Activated naive CD8-positive, alpha-beta T cell treated with anti-CD3 and anti-CD28 coated beads for 36 hours (primary cell): Measurements from ENCODE around the gene FBXW12. TPM values are rescaled to one million over a fixed set of nuclear protein-coding genes. Genes with fewer than 3 reads are reported as not detected.

Source experiments
- DNase-seq: peaks from one replicate; pipeline ENCODE4 v3.0.0; 2021
- H3K27ac Mint-ChIP-seq: one replicate; pipeline ENCODE4 v1.8.0; 2022; ENCODE audit warnings: mild to moderate bottlenecking, moderate library complexity, mixed read lengths
- H3K27me3 Mint-ChIP-seq: one replicate; pipeline ENCODE4 v1.8.0; 2022; ENCODE audit warnings: mild to moderate bottlenecking, mixed read lengths
- H3K36me3 Mint-ChIP-seq: one replicate; pipeline ENCODE4 v1.8.0; 2021; ENCODE audit warnings: mild to moderate bottlenecking, mixed read lengths
- H3K4me1 Mint-ChIP-seq: one replicate; pipeline ENCODE4 v1.8.0; 2021; ENCODE audit warnings: mixed read lengths
- H3K4me3 Mint-ChIP-seq: one replicate; pipeline ENCODE4 v1.8.0; 2022; ENCODE audit warnings: mild to moderate bottlenecking, moderate library complexity, mixed read lengths
- H3K9me3 Mint-ChIP-seq: one replicate; pipeline ENCODE4 v1.8.0; 2022; ENCODE audit warnings: mixed read lengths
- total RNA-seq, 2 experiments: library from RNA; stranded (reverse); gene quantifications; one replicate each; pipeline ENCODE4 v1.2.3, GENCODE V29; 2021

FBXW12 gene
- total RNA-seq, 2 experiments from 2014 or later: not detected

DNA sequence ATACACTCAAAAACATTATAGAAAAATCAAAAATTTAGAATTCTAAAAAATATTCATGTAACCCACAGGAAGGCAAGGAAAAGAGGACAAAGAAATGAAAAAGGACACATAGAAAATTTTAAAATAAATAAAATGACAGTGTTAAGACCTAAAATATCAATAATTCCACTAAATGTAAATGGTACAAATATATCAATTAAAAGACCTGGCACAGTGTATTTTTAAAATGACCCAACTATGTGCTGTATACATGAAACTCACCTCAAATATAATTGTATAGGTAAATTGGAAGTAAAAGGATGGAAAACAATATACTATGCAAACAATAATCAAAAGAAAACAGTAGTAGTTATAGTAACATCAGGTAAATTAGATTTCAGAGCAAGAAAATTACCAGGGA lies 10.1 kb upstream of the FBXW12 start:
- DNase-seq: no peak
- Mint-ChIP-seq H3K27me3 (no peaks in the 10 kb centered on the region), H3K4me3 (no peak overlapping the region), H3K9me3 (peaks cover 15% of the 10 kb centered on the region), H3K36me3 (peaks cover 2% of the 10 kb centered on the region), H3K27ac (no peak overlapping the region), H3K4me1 (no peaks in the 10 kb centered on the region)

DNA sequence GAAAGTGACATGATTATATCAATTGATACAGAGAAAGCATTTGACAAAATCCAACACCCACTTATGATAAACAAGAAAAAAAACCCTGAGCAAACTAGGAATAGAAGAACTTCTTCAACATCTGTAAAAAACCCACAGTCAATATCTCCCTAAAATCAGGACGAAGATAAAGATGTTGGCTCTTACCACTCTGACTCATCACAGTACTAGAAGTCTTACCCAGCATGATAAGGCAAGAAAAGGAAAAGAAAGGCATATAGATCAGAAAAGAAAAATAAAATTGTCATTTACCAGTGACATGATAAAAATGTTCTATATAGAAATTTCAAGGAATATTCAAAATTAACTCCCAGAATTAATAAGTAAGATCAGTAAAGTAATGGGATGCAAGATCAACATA lies 7.2 kb upstream of the FBXW12 start:
- no peak overlapping the region for H3K27ac Mint-ChIP-seq
- H3K9me3 Mint-ChIP-seq: peaks cover 15% of the 10 kb centered on the region
- peaks cover 2% of the 10 kb centered on the region for H3K36me3 Mint-ChIP-seq
- peaks cover 4% of the 10 kb centered on the region for H3K4me1 Mint-ChIP-seq
- no peaks in the 10 kb centered on the region for H3K27me3 Mint-ChIP-seq
- H3K4me3 Mint-ChIP-seq: no peak overlapping the region
- no peak for DNase-seq

DNA sequence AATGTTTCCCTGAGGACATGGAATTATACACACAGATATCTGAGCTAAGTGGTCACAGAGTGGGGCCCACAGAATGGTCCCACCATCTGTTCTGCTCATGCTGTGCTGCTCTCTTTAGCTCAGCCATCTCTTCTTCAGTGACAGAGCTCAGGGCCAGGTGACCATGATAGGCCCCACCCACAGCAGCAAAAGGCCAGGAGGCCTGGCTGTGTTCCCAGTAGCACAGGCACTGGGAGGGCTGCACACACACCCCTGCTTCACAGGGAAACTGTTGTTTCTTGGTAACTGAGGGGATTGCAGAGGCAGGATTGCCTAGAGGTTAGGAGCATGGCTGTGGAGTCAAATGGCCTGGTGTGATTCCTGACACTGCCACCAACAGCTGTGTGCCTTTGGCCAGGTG lies 4.8 kb upstream of the FBXW12 start:
- H3K27me3 Mint-ChIP-seq: no peaks in the 10 kb centered on the region
- peaks cover 5% of the 10 kb centered on the region for H3K9me3 Mint-ChIP-seq
- peaks cover 4% of the 10 kb centered on the region for H3K4me1 Mint-ChIP-seq
- DNase-seq: no peak
- no peak overlapping the region for H3K27ac Mint-ChIP-seq
- H3K36me3 Mint-ChIP-seq: peaks cover 2% of the 10 kb centered on the region
- no peak overlapping the region for H3K4me3 Mint-ChIP-seq

DNA sequence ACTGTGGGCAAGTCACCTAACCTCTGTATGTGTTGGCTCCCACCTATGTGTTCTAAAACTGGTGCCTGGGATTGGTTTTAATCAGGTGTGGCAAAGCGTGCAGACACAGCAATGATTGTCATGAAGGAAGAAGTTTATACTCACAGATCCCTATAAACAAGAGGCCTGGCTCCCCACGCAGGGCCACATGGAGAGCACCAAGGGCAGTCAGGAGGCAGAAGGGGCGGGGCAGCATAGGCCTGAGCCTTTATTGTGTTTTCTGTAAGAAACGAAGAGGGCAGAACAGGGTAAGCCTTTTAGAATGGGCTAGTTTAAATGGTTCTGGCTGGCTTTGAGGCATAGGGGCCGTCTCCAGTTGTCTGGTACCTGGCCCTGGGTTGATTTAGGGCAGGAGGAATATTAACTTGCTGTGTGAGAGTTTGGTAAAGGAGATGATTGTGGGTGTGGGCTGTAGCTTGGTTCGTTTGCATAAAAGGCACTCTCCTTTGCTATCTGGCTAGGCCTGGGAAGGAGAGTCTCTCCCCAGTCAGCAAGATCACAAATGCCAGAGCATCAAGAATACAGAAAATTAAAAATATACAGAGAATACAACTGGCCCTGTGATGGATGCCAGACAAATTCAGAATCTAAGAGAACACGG lies 2.2 kb upstream of the FBXW12 start:
- no peak overlapping the region for H3K27ac Mint-ChIP-seq
- H3K9me3 Mint-ChIP-seq: no peaks in the 10 kb centered on the region
- H3K27me3 Mint-ChIP-seq: no peaks in the 10 kb centered on the region
- peaks cover 4% of the 10 kb centered on the region for H3K4me1 Mint-ChIP-seq
- H3K36me3 Mint-ChIP-seq: no peaks in the 10 kb centered on the region
- no peak for DNase-seq
- H3K4me3 Mint-ChIP-seq: no peak overlapping the region

DNA sequence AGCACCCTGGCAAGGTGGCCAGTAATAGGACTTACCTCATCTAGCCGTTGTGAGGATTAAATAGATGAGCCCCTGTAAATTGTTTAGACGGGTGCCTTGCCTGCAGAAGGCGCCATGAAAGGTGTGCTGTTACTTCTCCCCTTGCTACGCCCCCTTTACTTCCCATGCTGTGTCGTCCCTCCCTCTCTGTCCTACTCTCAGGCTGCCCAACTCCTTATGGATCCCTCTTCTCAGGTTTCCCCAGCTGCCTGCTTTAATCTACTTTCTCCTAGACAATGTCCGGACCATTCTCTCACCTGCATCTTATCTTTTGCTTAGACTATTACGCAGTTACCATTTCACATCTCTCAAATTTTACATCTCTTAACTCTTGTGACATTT lies 1.7 kb upstream of the FBXW12 start:
- Mint-ChIP-seq H3K36me3 (no peaks in the 10 kb centered on the region), H3K9me3 (no peaks in the 10 kb centered on the region), H3K4me3 (no peak overlapping the region), H3K27ac (no peak overlapping the region), H3K27me3 (no peaks in the 10 kb centered on the region), H3K4me1 (peaks cover 4% of the 10 kb centered on the region)
- no peak for DNase-seq

DNA sequence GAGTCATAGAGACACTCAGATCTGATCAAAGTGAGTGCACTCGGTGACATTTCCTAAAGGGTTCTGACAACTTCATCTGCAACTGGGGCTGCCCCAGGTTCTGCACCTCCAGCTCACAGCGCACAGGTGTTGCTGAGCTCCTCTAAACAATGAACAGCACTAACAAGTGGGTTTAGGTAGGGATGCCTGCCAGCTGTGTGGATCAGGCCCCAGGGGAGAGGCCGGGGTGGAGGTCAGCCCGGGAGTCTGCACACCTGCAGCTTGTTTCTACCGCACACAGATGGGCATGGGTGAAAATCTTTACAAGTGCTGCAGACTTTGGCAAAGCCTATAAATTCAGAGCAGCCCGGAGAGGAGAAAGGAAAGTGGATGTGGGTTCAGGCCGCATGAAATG lies 355 bp downstream of the FBXW12 start:
- Mint-ChIP-seq H3K9me3 (no peaks in the 10 kb centered on the region), H3K27ac (no peak overlapping the region), H3K4me3 (no peak overlapping the region), H3K27me3 (no peaks in the 10 kb centered on the region), H3K4me1 (peaks cover 3% of the 10 kb centered on the region), H3K36me3 (no peaks in the 10 kb centered on the region)
- DNase-seq: no peak

DNA sequence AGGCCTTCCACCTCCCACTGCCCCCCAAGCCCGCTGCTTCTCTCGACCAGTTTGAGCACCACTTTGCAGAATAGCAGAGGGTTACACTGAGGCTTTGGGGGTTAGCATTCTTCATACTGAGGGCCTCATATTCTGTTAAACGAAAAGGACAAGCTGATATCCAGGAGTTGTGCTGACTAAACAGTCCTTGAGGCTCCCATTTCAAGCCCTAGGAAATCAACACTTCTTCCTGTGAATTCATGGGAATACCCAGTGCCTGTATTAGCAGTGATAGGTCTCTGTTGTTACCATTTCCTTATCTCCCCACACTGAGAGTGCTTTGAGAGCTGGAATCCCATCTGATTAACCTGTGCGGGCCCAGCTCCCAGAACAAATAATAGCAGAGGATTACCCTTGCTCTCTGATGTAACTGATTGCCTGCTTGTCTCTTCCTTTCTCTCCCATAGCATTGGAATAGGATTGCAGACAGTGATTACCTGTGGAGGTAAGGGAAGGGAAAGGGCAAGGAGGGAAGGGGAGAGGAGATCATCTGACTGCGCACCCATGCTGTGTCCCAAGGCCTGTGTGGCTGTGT lies 930 bp downstream of the FBXW12 start:
- Mint-ChIP-seq H3K4me3 (no peak overlapping the region), H3K9me3 (no peaks in the 10 kb centered on the region), H3K27me3 (no peaks in the 10 kb centered on the region), H3K4me1 (peaks cover 2% of the 10 kb centered on the region), H3K36me3 (no peaks in the 10 kb centered on the region), H3K27ac (no peak overlapping the region)
- no peak for DNase-seq

DNA sequence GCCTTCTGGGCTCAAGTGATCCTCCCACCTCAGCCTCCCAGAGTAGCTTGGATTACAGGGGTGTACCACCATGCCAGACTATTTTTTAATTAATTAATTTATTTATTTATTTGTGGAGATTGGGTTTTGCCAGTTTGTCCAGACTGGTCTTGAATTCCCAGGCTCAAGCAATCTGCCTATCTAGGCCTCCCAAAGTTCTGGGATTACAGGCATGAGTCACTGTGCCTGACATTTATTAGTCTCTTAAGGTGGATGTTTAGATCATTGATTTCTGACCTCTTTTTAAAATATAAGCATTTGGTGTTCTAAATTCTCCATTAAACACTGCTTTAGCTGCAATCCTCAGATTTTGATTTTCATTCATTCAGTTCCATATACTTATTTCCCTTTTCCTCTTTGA lies 15.6 kb downstream of the FBXW12 start:
- Mint-ChIP-seq H3K4me3 (no peak overlapping the region), H3K4me1 (no peaks in the 10 kb centered on the region), H3K36me3 (no peaks in the 10 kb centered on the region), H3K27me3 (peaks cover 22% of the 10 kb centered on the region), H3K9me3 (no peaks in the 10 kb centered on the region), H3K27ac (no peak overlapping the region)
- DNase-seq: no peak

DNA sequence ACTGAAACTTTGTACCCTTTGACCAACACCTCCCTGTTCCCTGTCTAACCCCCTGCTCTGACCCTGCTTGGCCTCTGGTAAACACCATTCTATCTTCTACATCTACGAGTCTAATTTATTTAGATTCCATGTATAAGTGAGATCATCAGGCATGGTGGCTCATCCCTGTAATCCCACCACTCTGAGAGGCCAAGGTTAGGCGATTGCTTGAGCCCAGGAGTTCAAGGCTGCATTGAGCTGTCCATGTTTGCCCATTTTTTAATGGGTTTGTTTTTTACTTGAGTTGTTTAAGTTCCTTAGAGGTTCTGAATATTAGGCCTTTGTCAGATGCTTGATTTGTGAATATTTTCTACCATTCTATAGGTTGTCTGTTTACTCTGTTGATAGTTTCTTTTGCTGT lies 16.9 kb downstream of the FBXW12 start:
- Mint-ChIP-seq H3K36me3 (no peaks in the 10 kb centered on the region), H3K9me3 (no peaks in the 10 kb centered on the region), H3K27me3 (peaks cover 18% of the 10 kb centered on the region)

DNA sequence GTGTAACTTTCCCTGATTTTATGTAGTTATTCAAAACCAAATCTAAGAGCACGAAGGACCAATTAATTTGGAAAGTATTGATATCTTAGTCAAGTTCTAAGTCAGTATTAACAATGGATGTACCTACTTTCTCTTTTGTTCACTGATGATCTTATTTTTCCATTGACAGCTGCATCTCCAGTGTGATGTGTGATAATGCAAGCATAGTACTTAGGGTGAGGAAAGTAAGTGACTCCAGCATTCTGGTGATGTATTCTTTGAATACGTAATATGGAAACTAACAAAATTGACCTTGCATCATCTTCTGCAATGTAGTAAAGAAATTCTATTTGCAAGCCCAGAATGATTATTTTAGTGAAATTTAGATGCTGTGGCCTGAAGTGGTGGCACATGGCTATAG lies 22.4 kb downstream of the FBXW12 start:
- no peak overlapping the region for H3K4me3 Mint-ChIP-seq
- peaks cover 2% of the 10 kb centered on the region for H3K4me1 Mint-ChIP-seq
- no peak for DNase-seq
- no peaks in the 10 kb centered on the region for H3K9me3 Mint-ChIP-seq
- no peak overlapping the region for H3K27ac Mint-ChIP-seq
- H3K36me3 Mint-ChIP-seq: no peaks in the 10 kb centered on the region
- peaks cover 15% of the 10 kb centered on the region for H3K27me3 Mint-ChIP-seq

More for the DNA sequence above, 16.9 kb downstream of the FBXW12 start:
- Mint-ChIP-seq H3K27ac (no peak overlapping the region), H3K4me1 (no peaks in the 10 kb centered on the region), H3K4me3 (no peak overlapping the region)
- DNase-seq: no peak

DNA sequence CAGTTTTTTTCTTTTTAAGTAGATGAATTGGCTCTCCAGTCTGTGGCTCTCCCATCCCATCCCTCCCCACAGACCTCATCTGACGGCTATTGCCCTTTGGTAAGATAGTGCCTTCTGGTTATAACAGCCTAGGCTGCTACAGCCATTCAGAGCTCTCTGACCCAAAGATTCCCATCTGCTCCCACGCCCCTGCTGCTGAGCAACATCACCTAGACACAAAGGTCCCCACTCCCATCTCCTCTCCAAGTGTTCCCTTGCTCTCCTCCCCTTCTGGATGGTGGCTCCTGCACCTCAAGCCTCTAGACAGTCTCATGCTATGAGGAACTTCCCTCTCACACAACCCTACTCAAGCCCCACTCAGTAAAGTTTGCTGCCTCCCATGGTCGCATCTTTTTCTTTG lies 23.7 kb downstream of the FBXW12 start:
- no peak for DNase-seq
- Mint-ChIP-seq H3K36me3 (no peaks in the 10 kb centered on the region), H3K27me3 (peaks cover 16% of the 10 kb centered on the region), H3K4me3 (no peak overlapping the region), H3K27ac (no peak overlapping the region), H3K9me3 (no peaks in the 10 kb centered on the region), H3K4me1 (peaks cover 2% of the 10 kb centered on the region)

DNA sequence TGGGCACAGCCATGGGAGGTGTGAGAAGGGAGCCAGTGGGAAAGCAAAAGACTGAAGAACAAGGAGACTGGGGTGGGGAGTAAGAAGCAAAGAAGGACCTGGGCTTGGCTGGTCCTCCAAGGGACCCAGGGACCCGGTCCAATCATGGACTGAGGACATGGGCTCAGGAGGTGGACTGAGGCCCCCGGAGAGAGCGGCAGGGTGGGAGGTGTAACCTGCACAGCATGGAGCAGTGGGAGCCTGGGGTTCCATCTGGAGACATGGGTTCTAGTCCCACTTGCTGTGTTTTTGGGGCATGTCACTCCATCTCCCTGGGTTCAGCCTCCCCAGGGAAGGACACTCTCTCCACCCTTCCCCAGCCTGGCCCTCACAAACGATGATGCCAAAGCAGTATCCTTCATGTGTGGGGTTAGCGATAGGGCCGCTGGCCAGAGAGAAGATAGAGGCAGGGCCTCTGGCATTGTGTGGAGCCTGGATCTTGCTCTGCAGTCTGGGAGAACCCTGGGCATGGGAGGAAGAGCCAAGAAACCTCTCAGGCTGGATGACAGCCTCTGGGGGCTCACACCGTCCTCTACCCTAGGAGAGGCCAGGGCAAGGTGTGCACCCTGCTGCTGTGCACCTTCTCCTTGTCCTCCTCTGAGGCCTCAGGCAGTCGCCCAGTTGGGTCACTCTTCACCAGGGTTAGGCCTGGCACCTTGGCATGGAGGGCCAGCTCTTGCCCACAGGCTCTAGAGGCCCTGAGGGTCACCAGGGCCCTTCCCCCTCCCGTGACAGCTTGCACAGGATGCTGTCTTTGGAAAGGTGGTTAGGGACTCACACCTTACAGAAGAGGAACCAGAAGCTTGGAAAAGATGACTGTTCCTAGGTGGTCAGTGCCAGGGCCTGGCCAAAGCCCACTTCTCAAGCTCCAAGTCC lies 26.0 kb downstream of the FBXW12 start:
- DNase-seq: no peak
- Mint-ChIP-seq H3K27me3 (peaks cover 9% of the 10 kb centered on the region), H3K4me1 (peaks cover 2% of the 10 kb centered on the region), H3K4me3 (no peak overlapping the region), H3K9me3 (no peaks in the 10 kb centered on the region), H3K36me3 (no peaks in the 10 kb centered on the region), H3K27ac (no peak overlapping the region)

DNA sequence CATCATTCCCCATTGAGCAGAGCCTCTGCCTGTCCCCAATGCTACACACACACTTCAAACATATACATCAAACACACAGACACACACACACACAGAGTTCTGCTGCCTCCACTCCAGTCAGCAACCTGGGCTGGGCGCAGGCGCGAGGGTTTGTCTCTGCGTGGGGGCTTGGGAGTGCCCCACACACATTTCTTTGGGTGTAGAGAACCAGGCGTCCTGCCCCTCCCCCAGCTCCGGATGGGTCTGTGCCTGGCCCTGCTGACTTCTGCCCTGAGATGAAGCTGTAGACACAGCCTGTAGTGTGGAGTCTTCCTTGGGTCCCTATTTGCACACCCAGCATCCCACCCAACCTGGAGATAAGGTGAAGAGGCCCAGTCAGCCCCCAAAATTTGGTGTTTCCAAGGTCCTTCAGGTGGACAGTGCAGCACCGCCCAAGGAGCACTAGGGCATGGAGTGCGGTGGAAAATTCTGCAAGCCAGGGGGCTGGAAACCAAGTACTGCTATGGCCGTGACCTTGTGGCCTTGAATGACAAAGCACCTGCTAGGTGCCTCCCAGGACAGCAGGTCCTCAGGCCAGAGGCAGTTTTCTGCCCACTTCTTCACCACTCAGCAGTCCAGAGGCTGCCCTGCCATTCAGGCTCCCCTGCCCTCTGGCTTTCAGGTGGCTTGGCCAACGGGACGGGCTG lies 26.8 kb downstream of the FBXW12 start:
- Mint-ChIP-seq H3K9me3 (no peaks in the 10 kb centered on the region), H3K4me3 (no peak overlapping the region), H3K36me3 (no peaks in the 10 kb centered on the region), H3K4me1 (peaks cover 2% of the 10 kb centered on the region), H3K27me3 (peaks cover 9% of the 10 kb centered on the region), H3K27ac (no peak overlapping the region)
- no peak for DNase-seq

DNA sequence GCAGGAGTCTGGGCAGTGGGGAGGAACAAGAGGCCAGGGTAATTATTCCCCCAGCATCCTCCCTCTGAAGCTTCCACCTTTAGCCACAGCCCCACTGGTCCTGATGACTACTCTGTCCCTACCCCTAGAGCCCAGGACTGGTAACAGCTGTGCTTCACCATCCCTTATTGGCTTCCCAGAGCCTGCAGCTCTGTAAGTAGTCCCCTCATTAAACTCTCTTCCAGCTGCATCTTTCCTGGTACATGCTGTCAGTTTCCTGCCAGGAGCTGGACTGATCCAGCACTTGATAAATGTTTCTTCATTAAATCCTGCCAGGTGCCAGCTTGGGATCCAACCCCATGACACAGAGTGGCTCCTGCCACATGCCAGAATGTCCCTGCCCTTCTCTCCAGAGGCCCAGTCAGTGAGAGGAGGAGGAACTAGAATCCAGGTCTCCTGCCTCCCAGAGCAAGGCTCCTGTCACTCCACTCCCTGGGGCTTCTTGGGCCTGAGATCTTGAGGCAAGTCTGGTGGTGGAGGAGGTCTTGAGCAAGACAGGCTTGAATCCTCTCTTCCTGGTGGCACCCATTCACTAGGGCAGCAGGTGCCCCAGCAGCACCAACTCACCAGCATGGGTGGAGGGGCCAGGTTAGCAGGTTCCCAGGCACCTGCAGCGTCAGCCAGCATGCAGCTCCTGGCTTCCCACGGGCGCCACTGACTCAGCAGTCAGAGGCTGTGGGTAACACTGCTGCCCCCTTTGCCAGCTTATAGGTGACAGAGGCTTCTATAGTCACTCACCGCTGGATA lies 27.6 kb downstream of the FBXW12 start:
- Mint-ChIP-seq H3K27me3 (peaks cover 6% of the 10 kb centered on the region), H3K27ac (no peak overlapping the region), H3K4me1 (no peaks in the 10 kb centered on the region), H3K4me3 (no peak overlapping the region), H3K9me3 (no peaks in the 10 kb centered on the region), H3K36me3 (no peaks in the 10 kb centered on the region)
- no peak for DNase-seq
